ENCODE data around the gene C4A. TPM values are rescaled to one million over a fixed set of nuclear protein-coding genes. Genes with fewer than 3 reads are reported as not detected.
"Not testable (repeated sequence)": the region's sequence is repeated elsewhere in the genome, so short reads cannot be mapped to it uniquely, and the experiment has no call there.

Gene C4A
- total RNA-seq, 1 experiment from 2014 or later: 7.0 TPM

GRCh38 chr6:32007086-32007485 lies 25.2 kb downstream of the C4A start:
- DNase-seq; POLR2A ChIA-PET (ENCODE audit: unreplicated experiment); H3K9me3 ChIP-seq (ENCODE audit: insufficient read depth, low read depth); H3K9me2 ChIP-seq (ENCODE audit: insufficient read depth); H3K36me3 ChIP-seq (ENCODE audit: low read depth); H3K4me3 ChIP-seq; H3K79me2 ChIP-seq (ENCODE audit: low read depth); H3K27me3 ChIP-seq (ENCODE audit: insufficient read depth, low read depth); CTCF ChIA-PET; H3F3A ChIP-seq (ENCODE audit: insufficient read depth, low read depth); H3K4me2 ChIP-seq; BruUV-seq (replicated peaks); H3K27ac ChIP-seq; H4K20me1 ChIP-seq (ENCODE audit: insufficient read depth); intact Hi-C loops (cut with micrococcal nuclease; ENCODE audit: unreplicated experiment); H3K4me1 ChIP-seq (replicated peaks; ENCODE audit: insufficient read depth); H2AFZ ChIP-seq: not testable (repeated sequence)

- H3F3A ChIP-seq (ENCODE audit: insufficient read depth, low read depth); intact Hi-C loops (cut with micrococcal nuclease; ENCODE audit: unreplicated experiment); CTCF ChIA-PET: not testable (repeated sequence)
Measured at GRCh38 chr6:32008037-32008436, 26.2 kb downstream of the C4A start.

GRCh38 chr6:32008616-32009015 lies 26.8 kb downstream of the C4A start:
- H3K36me3 ChIP-seq (ENCODE audit: low read depth); intact Hi-C loops (cut with micrococcal nuclease; ENCODE audit: unreplicated experiment); POLR2A ChIA-PET (ENCODE audit: unreplicated experiment); H3K4me3 ChIP-seq; BruUV-seq (replicated peaks); H3K4me2 ChIP-seq; H3K9me3 ChIP-seq (ENCODE audit: insufficient read depth, low read depth); H3K27ac ChIP-seq; H4K20me1 ChIP-seq (ENCODE audit: insufficient read depth); CTCF ChIA-PET; H3K27me3 ChIP-seq (ENCODE audit: insufficient read depth, low read depth); DNase-seq; H2AFZ ChIP-seq; H3F3A ChIP-seq (ENCODE audit: insufficient read depth, low read depth); H3K79me2 ChIP-seq (ENCODE audit: low read depth); H3K4me1 ChIP-seq (replicated peaks; ENCODE audit: insufficient read depth); H3K9me2 ChIP-seq (ENCODE audit: insufficient read depth): not testable (repeated sequence)

More at GRCh38 chr6:32008037-32008436, 26.2 kb downstream of the C4A start:
- H3K9me2 ChIP-seq (ENCODE audit: insufficient read depth); H3K4me1 ChIP-seq (replicated peaks; ENCODE audit: insufficient read depth); H3K4me2 ChIP-seq; H3K4me3 ChIP-seq; H3K9me3 ChIP-seq (ENCODE audit: insufficient read depth, low read depth); H2AFZ ChIP-seq; POLR2A ChIA-PET (ENCODE audit: unreplicated experiment); H4K20me1 ChIP-seq (ENCODE audit: insufficient read depth); H3K36me3 ChIP-seq (ENCODE audit: low read depth); H3K27me3 ChIP-seq (ENCODE audit: insufficient read depth, low read depth); H3K79me2 ChIP-seq (ENCODE audit: low read depth); DNase-seq; H3K27ac ChIP-seq; BruUV-seq (replicated peaks): not testable (repeated sequence)

- BruUV-seq (replicated peaks); H3K4me1 ChIP-seq (replicated peaks; ENCODE audit: insufficient read depth); H3K9me3 ChIP-seq (ENCODE audit: insufficient read depth, low read depth); H3K9me2 ChIP-seq (ENCODE audit: insufficient read depth); H2AFZ ChIP-seq; H3K27me3 ChIP-seq (ENCODE audit: insufficient read depth, low read depth); H3K36me3 ChIP-seq (ENCODE audit: low read depth); H4K20me1 ChIP-seq (ENCODE audit: insufficient read depth); H3F3A ChIP-seq (ENCODE audit: insufficient read depth, low read depth); H3K4me3 ChIP-seq; intact Hi-C loops (cut with micrococcal nuclease; ENCODE audit: unreplicated experiment); H3K27ac ChIP-seq; POLR2A ChIA-PET (ENCODE audit: unreplicated experiment); H3K4me2 ChIP-seq; DNase-seq; CTCF ChIA-PET; H3K79me2 ChIP-seq (ENCODE audit: low read depth): not testable (repeated sequence)
Measured at GRCh38 chr6:32009537-32009936, 27.7 kb downstream of the C4A start.

- CTCF ChIA-PET: not testable (repeated sequence)
Measured at GRCh38 chr6:32010856-32011530, 29.1 kb downstream of the C4A start.

DNA sequence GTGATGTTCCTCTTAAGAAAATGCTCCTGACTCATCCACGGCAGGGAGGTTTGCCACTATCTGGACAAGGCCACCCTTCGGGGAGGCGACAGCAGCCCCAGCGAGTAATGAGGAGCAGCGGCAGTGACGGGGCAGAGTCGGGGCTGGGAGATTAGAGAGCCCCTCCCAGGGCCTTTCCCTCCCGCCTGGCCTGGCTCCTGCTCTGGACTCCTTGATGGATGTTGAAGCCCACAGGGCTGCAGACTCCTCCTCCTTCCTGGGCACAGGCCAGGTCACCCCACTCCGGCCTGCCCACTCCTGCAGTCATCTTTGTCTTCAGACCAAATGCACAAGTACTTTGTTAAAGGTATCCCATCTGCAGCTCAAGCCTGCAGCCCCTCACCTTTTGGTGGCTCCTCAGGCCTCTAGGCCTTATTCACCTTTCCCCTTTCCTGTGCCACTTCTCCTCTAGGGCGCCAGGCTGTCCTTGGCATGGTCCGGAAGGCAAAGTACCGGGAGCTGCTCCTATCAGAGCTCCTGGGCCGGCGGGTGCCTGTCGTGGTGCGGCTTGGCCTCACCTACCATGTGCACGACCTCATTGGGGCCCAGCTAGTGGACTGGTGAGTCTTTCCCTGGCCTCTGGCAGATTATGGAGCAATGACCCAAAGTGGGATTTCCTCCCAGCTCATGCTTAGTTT lies 31.2 kb downstream of the C4A start:
- BruUV-seq (replicated peaks); H3K4me2 ChIP-seq; H2AFZ ChIP-seq; H3K4me1 ChIP-seq (replicated peaks; ENCODE audit: insufficient read depth); H3K36me3 ChIP-seq (ENCODE audit: low read depth); CTCF ChIA-PET; H4K20me1 ChIP-seq (ENCODE audit: insufficient read depth); H3K4me3 ChIP-seq; POLR2A ChIA-PET (ENCODE audit: unreplicated experiment); H3K27ac ChIP-seq; H3K9me3 ChIP-seq (ENCODE audit: insufficient read depth, low read depth); H3F3A ChIP-seq (ENCODE audit: insufficient read depth, low read depth); H3K27me3 ChIP-seq (ENCODE audit: insufficient read depth, low read depth); H3K79me2 ChIP-seq (ENCODE audit: low read depth); H3K9me2 ChIP-seq (ENCODE audit: insufficient read depth); DNase-seq; intact Hi-C loops (cut with micrococcal nuclease; ENCODE audit: unreplicated experiment): not testable (repeated sequence)

More at GRCh38 chr6:32010856-32011530, 29.1 kb downstream of the C4A start:
- H3K79me2 ChIP-seq (ENCODE audit: low read depth); H3K9me2 ChIP-seq (ENCODE audit: insufficient read depth); H2AFZ ChIP-seq; H3F3A ChIP-seq (ENCODE audit: insufficient read depth, low read depth); H3K4me3 ChIP-seq; intact Hi-C loops (cut with micrococcal nuclease; ENCODE audit: unreplicated experiment); H4K20me1 ChIP-seq (ENCODE audit: insufficient read depth); DNase-seq; H3K27me3 ChIP-seq (ENCODE audit: insufficient read depth, low read depth); H3K4me1 ChIP-seq (replicated peaks; ENCODE audit: insufficient read depth); H3K9me3 ChIP-seq (ENCODE audit: insufficient read depth, low read depth); POLR2A ChIA-PET (ENCODE audit: unreplicated experiment); H3K36me3 ChIP-seq (ENCODE audit: low read depth); H3K27ac ChIP-seq; BruUV-seq (replicated peaks); H3K4me2 ChIP-seq: not testable (repeated sequence)

- H3K27me3 ChIP-seq (ENCODE audit: insufficient read depth, low read depth); POLR2A ChIA-PET (ENCODE audit: unreplicated experiment); H3K4me1 ChIP-seq (replicated peaks; ENCODE audit: insufficient read depth); DNase-seq; H3K9me2 ChIP-seq (ENCODE audit: insufficient read depth); H3K4me3 ChIP-seq; H3K9me3 ChIP-seq (ENCODE audit: insufficient read depth, low read depth); CTCF ChIA-PET; H3K36me3 ChIP-seq (ENCODE audit: low read depth); H3F3A ChIP-seq (ENCODE audit: insufficient read depth, low read depth); H2AFZ ChIP-seq; BruUV-seq (replicated peaks); H3K79me2 ChIP-seq (ENCODE audit: low read depth); H3K4me2 ChIP-seq; intact Hi-C loops (cut with micrococcal nuclease; ENCODE audit: unreplicated experiment); H4K20me1 ChIP-seq (ENCODE audit: insufficient read depth); H3K27ac ChIP-seq: not testable (repeated sequence)
Measured at GRCh38 chr6:32013738-32014137, 31.9 kb downstream of the C4A start.
